ENCODE results near the gene GPBAR1. TPM values are rescaled to one million over a fixed set of nuclear protein-coding genes. Genes with fewer than 3 reads are reported as not detected.

The GPBAR1 gene
- total and polyA plus RNA-seq, 9 of the 15 experiments (the other 6 are each of a cell fraction or from before 2014, with no cell fraction given) = not detected

- TF ChIP-seq KDM5B (IDR thresholded peaks at IDR 0.05; ENCODE audit: insufficient replicate concordance, low read depth, low read length) (peak; percentile 79), RBM39 (optimal IDR thresholded peaks at IDR 0.05; ENCODE audit: low read depth, low read length) (no peak), RUNX1 (IDR thresholded peaks at IDR 0.05; ENCODE audit: low read depth) (no peak), ZNF165 (CRISPR knock-in tag; IDR thresholded peaks at IDR 0.05; ENCODE audit: borderline replicate concordance) (no peak), STAG1 (CRISPR knock-in tag; IDR thresholded peaks at IDR 0.05; ENCODE audit: borderline replicate concordance) (no peak), COPS2 (conservative IDR thresholded peaks at IDR 0.05) (no peak), HDAC6 (IDR thresholded peaks at IDR 0.05; ENCODE audit: low read depth, low read length) (no peak), ZNF224 (CRISPR knock-in tag; IDR thresholded peaks at IDR 0.05) (no peak), ZNF561 (CRISPR knock-in tag; conservative IDR thresholded peaks at IDR 0.05) (no peak), ZC3H11A (IDR thresholded peaks at IDR 0.05; ENCODE audit: low read depth, low read length) (no peak), XRCC5 (IDR thresholded peaks at IDR 0.05; ENCODE audit: low read depth, low read length) (no peak), JUN (IDR thresholded peaks at IDR 0.05; ENCODE audit: borderline replicate concordance, low read depth, low read length) (peak; percentile 16; the same call in 1 of the 2 replicates), JUN (CRISPR knock-in tag; IDR thresholded peaks at IDR 0.05; ENCODE audit: borderline replicate concordance) (no peak), CAMTA2 (CRISPR knock-in tag; conservative IDR thresholded peaks at IDR 0.05) (no peak), MCM7 (IDR thresholded peaks at IDR 0.05) (no peak), CHD4 (IDR thresholded peaks at IDR 0.05; ENCODE audit: insufficient read depth, insufficient replicate concordance, low read depth, low read length, poor library complexity, severe bottlenecking) (no peak), ADNP (tag; IDR thresholded peaks at IDR 0.05) (no peak), EHMT2 (IDR thresholded peaks at IDR 0.05) (no peak), SRSF7 (optimal IDR thresholded peaks at IDR 0.05; ENCODE audit: low read depth, low read length) (no peak)
- TF ChIP-seq, protein P1, sequence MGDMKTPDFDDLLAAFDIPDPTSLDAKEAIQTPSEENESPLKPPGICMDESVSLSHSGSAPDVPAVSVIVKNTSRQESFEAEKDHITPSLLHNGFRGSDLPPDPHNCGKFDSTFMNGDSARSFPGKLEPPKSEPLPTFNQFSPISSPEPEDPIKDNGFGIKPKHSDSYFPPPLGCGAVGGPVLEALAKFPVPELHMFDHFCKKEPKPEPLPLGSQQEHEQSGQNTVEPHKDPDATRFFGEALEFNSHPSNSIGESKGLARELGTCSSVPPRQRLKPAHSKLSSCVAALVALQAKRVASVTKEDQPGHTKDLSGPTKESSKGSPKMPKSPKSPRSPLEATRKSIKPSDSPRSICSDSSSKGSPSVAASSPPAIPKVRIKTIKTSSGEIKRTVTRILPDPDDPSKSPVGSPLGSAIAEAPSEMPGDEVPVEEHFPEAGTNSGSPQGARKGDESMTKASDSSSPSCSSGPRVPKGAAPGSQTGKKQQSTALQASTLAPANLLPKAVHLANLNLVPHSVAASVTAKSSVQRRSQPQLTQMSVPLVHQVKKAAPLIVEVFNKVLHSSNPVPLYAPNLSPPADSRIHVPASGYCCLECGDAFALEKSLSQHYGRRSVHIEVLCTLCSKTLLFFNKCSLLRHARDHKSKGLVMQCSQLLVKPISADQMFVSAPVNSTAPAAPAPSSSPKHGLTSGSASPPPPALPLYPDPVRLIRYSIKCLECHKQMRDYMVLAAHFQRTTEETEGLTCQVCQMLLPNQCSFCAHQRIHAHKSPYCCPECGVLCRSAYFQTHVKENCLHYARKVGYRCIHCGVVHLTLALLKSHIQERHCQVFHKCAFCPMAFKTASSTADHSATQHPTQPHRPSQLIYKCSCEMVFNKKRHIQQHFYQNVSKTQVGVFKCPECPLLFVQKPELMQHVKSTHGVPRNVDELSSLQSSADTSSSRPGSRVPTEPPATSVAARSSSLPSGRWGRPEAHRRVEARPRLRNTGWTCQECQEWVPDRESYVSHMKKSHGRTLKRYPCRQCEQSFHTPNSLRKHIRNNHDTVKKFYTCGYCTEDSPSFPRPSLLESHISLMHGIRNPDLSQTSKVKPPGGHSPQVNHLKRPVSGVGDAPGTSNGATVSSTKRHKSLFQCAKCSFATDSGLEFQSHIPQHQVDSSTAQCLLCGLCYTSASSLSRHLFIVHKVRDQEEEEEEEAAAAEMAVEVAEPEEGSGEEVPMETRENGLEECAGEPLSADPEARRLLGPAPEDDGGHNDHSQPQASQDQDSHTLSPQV (IDR thresholded peaks at IDR 0.05) = peak; percentile 13; the same call in 1 of the 2 replicates
- TF ChIP-seq, protein P2, sequence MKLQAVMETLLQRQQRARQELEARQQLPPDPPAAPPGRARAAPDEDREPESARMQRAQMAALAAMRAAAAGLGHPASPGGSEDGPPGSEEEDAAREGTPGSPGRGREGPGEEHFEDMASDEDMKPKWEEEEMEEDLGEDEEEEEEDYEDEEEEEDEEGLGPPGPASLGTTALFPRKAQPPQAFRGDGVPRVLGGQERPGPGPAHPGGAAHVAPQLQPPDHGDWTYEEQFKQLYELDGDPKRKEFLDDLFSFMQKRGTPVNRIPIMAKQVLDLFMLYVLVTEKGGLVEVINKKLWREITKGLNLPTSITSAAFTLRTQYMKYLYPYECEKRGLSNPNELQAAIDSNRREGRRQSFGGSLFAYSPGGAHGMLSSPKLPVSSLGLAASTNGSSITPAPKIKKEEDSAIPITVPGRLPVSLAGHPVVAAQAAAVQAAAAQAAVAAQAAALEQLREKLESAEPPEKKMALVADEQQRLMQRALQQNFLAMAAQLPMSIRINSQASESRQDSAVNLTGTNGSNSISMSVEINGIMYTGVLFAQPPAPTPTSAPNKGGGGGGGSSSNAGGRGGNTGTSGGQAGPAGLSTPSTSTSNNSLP (IDR thresholded peaks at IDR 0.05; ENCODE audit: borderline replicate concordance, low read depth, low read length) = no peak
- TF ChIP-seq, protein P3, sequence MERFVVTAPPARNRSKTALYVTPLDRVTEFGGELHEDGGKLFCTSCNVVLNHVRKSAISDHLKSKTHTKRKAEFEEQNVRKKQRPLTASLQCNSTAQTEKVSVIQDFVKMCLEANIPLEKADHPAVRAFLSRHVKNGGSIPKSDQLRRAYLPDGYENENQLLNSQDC (CRISPR knock-in tag; IDR thresholded peaks at IDR 0.05) = no peak
Measured at GRCh38 chr2:218286570-218287459, 26.0 kb downstream of the GPBAR1 start (continued).

Measured in K562 (cell line).